ENCODE data around the gene PGLYRP4.

DNA sequence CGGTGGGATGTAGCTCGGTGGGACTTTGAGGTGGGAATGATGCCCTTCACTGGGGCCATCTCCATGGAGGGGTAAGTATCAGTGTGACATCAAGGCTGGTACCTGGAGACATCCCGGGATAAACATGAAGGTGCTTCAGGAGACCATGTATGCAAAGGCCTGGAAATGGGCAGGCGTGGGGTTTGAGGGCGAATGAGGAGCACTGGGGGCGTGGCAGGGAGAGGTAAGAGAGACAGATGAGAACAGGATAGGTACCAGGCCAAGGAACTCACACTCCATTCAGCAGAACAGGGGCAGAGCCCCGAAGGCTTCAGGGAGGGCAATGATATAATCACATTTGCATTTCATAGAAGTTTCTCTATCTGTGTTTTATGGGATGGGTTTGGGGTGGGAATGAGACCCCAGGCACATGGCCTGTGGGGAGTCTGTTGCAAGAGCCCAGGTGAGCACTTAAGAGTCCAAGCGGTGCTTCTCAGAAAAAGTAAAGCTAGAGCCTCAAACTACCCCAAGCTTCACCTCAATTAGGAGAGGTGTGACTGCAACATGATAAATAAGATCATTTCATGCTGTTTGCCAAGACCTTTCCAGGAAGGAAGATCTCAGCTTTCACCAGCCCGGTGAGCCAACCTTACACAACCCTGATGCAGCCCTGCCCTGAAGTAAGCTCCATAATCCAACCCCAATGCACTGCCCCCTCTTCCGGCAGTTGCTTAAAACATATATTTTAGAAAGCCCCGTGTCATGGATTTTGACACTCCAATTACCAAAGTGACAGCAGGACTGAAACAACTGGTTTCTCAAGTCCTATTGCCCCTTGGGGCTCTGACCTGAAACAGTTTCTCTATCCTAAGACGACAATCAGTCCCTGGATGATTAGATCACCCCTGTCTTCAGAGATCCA is 16.4 kb upstream of the PGLYRP4 start:
- TF ChIP-seq POLR2A (IDR thresholded peaks at IDR 0.05) (no peak), CTCF (IDR thresholded peaks at IDR 0.05 in 4 of 5, conservative IDR thresholded peaks at IDR 0.05 in 1 of 5) (no peak)

All from gastrocnemius medialis (tissue), 4 donors.